OCI-LY7 (cell line): ENCODE results near the gene DPM3.

Experiments
- CTCF ChIP-seq: fragments of 200-600 bp; sonication (generic); conservative IDR thresholded peaks from 2 replicates; pipeline ENCODE4 v1.5.1; 2014; ENCODE audit warnings: mild to moderate bottlenecking, antibody characterized with exemption, low read length, moderate library complexity, mixed read lengths
- EZH2phosphoT487 ChIP-seq: fragments of 200-600 bp; sonication (generic); IDR thresholded peaks from 2 replicates; pipeline ENCODE4 v1.6.1; 2018; ENCODE audit warnings: low read depth, borderline replicate concordance, mild to moderate bottlenecking, mixed run types, antibody characterized with exemption, low read length, moderate library complexity, mixed read lengths

GRCh38 chr1:155123801-155124200 is 16.5 kb downstream of the DPM3 start:
- no peak for TF ChIP-seq CTCF
- TF ChIP-seq EZH2phosphoT487: no peak
